T-helper 17 cell (primary cell): ENCODE data around the gene KCNRG. TPM values are rescaled to one million over a fixed set of nuclear protein-coding genes. Genes with fewer than 3 reads are reported as not detected.
"Not testable (repeated sequence)": the region's sequence is repeated elsewhere in the genome, so short reads cannot be mapped to it uniquely, and the experiment has no call there.

Experiments
- ATAC-seq: fragments of 150-1000 bp; cut with Tn5 transposase; 2 replicates; pipeline ENCODE4 v1.10.0; 2021; ENCODE audit warnings: mild to moderate bottlenecking, moderate library complexity
- DNase-seq, 3 donors: peaks; one replicate each; pipeline versions ENCODE4 v3.0.0 to v3.0.0-alpha.2; 2020 to 2021
- H3K9me3 ChIP-seq: one replicate; pipeline ENCODE4 v1.7.0; 2013; ENCODE audit warnings: low read length, mild to moderate bottlenecking; ENCODE audit not compliant: control insufficient read depth, poor library complexity, severe bottlenecking
- H3K27ac Mint-ChIP-seq: one replicate; pipeline ENCODE4 v1.8.0; 2022; ENCODE audit warnings: mild to moderate bottlenecking, moderate library complexity, mixed read lengths
- H3K27me3 Mint-ChIP-seq: one replicate; pipeline ENCODE4 v1.8.0; 2022; ENCODE audit warnings: mixed read lengths
- H3K36me3 Mint-ChIP-seq: one replicate; pipeline ENCODE4 v1.8.0; 2022; ENCODE audit warnings: low read depth, mixed read lengths
- H3K4me1 Mint-ChIP-seq: one replicate; pipeline ENCODE4 v1.8.0; 2022; ENCODE audit warnings: mild to moderate bottlenecking, mixed read lengths
- H3K4me3 Mint-ChIP-seq: one replicate; pipeline ENCODE4 v1.8.0; 2022; ENCODE audit warnings: mild to moderate bottlenecking, moderate library complexity, mixed read lengths
- total RNA-seq, 4 donors: library from RNA in 2 of 4; stranded (reverse) in 2 of 4; gene quantifications; one replicate each; pipeline ENCODE4 v1.2.3 and lab custom pipeline; 2022 to 2026

Gene KCNRG, protein sequence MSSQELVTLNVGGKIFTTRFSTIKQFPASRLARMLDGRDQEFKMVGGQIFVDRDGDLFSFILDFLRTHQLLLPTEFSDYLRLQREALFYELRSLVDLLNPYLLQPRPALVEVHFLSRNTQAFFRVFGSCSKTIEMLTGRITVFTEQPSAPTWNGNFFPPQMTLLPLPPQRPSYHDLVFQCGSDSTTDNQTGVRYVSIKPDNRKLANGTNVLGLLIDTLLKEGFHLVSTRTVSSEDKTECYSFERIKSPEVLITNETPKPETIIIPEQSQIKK
- total RNA-seq: under 1 TPM; 0.60 to 0.91 TPM
- 0 to 0.23 reads per million in 2 donors for total RNA-seq (lab: John Stamatoyannopoulos, UW)

DNA sequence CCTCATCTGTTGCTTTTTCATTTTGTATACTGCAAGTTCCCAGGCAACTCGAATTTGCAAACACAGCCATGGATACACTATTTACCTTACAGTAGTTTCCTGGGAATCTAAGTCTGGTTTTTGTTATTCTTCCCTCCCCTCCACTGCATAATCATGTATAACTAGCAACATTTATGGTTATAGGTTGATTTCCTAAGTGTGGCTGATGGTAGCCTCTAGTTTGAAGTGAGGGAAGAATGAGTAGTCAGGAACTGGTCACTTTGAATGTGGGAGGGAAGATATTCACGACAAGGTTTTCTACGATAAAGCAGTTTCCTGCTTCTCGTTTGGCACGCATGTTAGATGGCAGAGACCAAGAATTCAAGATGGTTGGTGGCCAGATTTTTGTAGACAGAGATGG, at the start of gene KCNRG:
TSS of gene KCNRG (plus strand) at position 187 of the 400 bp plus-strand sequence. CDS start at position 237, 50 bp downstream.
- H3K27me3 Mint-ChIP-seq: no peaks in the 10 kb centered on the region
- peaks cover 12% of the 10 kb centered on the region for H3K4me1 Mint-ChIP-seq
- DNase-seq (no peak), ATAC-seq (no peak)
- peak within 1 kb of the TSS; percentile 11 for H3K27ac Mint-ChIP-seq
- peaks cover 5% of the 10 kb centered on the region for H3K36me3 Mint-ChIP-seq
- no peak within 1 kb of the TSS for H3K4me3 Mint-ChIP-seq
- H3K9me3 ChIP-seq: no peaks in the 10 kb centered on the region

DNA sequence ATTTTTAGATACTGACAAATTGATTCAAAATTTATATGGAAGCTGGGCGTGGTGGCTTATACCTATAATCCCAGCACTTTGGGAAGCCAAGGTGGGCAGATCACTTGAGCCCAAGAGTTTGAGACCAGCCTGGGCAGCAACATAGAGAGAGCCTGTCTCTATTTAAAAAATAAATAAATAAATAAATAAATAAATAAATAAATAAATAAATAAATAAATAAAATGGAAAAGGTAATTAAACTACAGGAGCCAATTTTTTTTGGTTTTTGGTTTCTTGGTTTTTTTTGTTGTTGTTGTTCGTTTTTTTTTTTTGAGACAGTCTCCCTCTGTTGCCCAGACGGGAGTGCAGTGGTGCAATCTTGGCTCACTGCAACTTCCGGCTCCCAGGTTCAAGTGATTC, 47.8 kb upstream of the KCNRG start:
- no peaks in the 10 kb centered on the region for H3K4me1 Mint-ChIP-seq

DNA sequence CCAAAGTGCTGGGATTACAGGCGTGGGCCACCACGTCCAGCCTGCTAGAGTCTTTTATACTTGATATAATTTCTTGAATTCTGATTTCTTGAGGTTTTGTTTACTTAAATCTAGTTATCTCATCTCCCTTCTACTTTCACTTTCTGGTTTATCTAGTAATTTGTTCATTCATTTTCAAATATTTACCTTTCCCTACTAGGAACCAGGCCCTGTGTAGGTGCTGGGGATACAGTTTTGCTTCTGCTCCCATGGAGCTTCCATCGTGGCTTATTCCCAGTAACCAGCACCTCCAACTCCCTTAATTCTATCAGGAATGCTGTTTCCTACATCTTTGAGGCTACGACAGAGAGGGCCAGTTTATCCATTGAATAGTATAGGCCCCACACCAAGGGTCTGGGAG, 42.5 kb upstream of the KCNRG start:
- ATAC-seq: no peak
- no peak overlapping the region for H3K4me3 Mint-ChIP-seq

More for the DNA sequence above, 47.8 kb upstream of the KCNRG start:
- DNase-seq (no peak), ATAC-seq (no peak)
- H3K9me3 ChIP-seq: no peaks in the 10 kb centered on the region
- Mint-ChIP-seq H3K27ac (no peak overlapping the region), H3K36me3 (no peaks in the 10 kb centered on the region), H3K27me3 (no peaks in the 10 kb centered on the region), H3K4me3 (no peak overlapping the region)

DNA sequence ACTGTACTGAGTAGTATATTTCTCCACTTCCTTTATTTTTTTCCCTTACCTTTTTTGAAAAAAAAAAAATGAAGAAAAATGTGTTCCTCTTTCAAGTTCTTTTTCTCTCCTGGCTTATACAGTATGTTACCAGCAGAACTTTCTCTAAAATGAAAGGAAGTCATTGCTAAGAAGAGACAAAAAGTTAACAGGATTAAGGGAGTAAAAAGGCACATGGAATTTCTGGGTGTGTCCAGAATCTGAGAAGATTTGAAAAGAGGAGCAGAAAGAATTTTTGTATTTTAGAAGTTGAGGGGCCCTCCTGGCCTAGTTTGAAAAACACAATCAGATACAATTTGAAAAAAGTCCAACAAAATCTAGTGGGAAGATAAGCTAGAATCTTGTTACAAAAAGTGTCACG, 39.4 kb upstream of the KCNRG start:
- H3K4me1 Mint-ChIP-seq: peaks cover 2% of the 10 kb centered on the region
- H3K4me3 Mint-ChIP-seq: no peak overlapping the region
- no peaks in the 10 kb centered on the region for H3K9me3 ChIP-seq
- H3K27me3 Mint-ChIP-seq: no peaks in the 10 kb centered on the region
- DNase-seq (no peak), ATAC-seq (no peak)
- no peaks in the 10 kb centered on the region for H3K36me3 Mint-ChIP-seq
- no peak overlapping the region for H3K27ac Mint-ChIP-seq

More for the DNA sequence above, 42.5 kb upstream of the KCNRG start:
- no peaks in the 10 kb centered on the region for H3K36me3 Mint-ChIP-seq
- H3K27me3 Mint-ChIP-seq: no peaks in the 10 kb centered on the region
- DNase-seq: no peak
- H3K4me1 Mint-ChIP-seq: peaks cover 2% of the 10 kb centered on the region
- no peaks in the 10 kb centered on the region for H3K9me3 ChIP-seq
- H3K27ac Mint-ChIP-seq: peak overlapping the region; percentile 45

DNA sequence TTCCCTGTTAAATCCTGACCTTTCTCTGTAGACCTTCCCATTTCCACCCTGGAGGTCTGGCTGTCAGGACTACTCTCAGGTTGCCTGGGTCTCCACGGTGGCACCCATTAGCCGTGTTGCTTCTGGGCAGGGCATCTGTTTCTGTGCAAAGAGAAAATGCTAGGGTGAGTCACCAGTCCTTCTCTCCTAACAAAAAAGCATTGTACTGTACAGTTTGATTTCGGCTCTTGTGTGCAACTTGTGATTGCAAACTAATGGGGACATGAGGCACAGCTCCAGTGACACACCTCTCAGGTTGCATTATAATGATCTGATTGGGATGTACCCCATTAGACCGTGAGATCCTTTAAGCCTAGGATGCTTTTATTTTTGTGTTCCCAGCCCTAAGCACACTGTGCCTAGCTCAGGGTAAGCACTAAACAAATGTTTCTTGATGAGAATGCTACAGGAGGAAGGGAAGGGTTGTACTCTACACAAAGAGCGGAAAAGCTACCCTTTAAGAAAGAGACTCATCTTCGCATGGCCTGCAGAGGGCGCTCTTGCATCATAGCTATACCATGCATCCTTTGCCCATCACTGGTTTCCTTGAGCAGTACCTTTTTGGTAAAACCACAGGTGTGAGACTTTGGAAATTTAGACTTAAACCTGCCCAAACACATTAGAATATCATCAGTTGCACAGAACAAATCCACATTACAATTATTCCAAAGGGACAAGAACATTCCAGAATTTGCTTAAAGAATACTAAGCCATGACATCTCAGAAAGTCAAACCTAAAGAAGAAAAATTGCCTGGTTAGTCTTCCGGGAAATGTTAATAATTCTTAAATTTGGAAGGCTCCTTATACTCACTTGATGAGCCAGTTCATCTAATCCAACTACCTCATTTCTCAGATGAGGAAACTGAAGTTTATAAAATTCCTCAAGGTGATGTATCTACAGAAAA, 38.7 kb upstream of the KCNRG start:
- Mint-ChIP-seq H3K4me3 (no peak overlapping the region), H3K4me1 (peaks cover 2% of the 10 kb centered on the region), H3K36me3 (no peaks in the 10 kb centered on the region), H3K27me3 (no peaks in the 10 kb centered on the region), H3K27ac (no peak overlapping the region)
- peak; percentile 61 to 72 (median 70) for DNase-seq
- peak; percentile 79 for ATAC-seq
- H3K9me3 ChIP-seq: no peaks in the 10 kb centered on the region

DNA sequence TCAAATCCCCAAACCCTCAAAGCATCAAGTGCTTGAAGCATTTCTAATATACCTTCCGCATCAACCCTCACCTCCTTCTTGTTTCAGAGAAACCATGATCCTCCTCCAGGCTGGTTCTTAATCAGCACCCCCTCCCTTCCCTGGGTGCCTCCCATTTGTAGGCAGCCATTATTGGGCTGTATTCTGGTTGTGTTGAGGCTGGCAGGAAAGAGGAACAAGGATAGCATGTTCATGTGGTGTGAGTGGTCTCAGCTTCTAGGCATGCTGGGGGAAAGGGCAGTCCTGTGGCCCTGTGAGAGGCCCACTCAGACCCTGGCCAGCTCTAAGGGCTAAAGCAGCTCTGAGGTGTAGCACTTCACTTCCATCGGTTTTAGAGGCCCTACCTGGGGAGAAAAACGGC, 37.3 kb upstream of the KCNRG start:
- no peak for ATAC-seq
- Mint-ChIP-seq H3K4me3 (no peak overlapping the region), H3K27me3 (no peaks in the 10 kb centered on the region), H3K36me3 (no peaks in the 10 kb centered on the region), H3K27ac (no peak overlapping the region), H3K4me1 (peaks cover 2% of the 10 kb centered on the region)
- no peaks in the 10 kb centered on the region for H3K9me3 ChIP-seq
- no peak for DNase-seq

DNA sequence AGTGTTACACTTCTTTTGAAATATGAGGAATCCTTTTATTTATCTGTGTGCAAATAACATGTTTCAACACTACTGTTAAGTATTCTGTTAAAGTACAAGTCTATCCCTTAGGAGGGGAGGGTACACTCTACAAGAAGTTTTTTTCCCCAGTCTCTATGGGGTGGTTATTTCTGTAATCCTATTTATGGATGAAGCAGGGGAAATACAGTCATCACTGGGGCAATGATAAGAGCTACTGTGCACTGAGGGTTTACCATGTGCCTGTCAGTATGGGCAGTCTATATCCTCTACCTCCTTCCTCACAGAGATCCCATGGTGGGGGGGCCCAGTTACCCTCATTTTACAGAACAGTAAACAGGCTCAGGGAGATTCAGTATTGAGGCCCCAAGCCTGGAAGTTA, 35.0 kb upstream of the KCNRG start:
- H3K9me3 ChIP-seq: no peaks in the 10 kb centered on the region
- no peaks in the 10 kb centered on the region for H3K36me3 Mint-ChIP-seq
- no peak overlapping the region for H3K4me3 Mint-ChIP-seq
- H3K27ac Mint-ChIP-seq: peak overlapping the region; percentile 68
- H3K4me1 Mint-ChIP-seq: peaks cover 2% of the 10 kb centered on the region
- H3K27me3 Mint-ChIP-seq: no peaks in the 10 kb centered on the region
- no peak for ATAC-seq
- no peak for DNase-seq

DNA sequence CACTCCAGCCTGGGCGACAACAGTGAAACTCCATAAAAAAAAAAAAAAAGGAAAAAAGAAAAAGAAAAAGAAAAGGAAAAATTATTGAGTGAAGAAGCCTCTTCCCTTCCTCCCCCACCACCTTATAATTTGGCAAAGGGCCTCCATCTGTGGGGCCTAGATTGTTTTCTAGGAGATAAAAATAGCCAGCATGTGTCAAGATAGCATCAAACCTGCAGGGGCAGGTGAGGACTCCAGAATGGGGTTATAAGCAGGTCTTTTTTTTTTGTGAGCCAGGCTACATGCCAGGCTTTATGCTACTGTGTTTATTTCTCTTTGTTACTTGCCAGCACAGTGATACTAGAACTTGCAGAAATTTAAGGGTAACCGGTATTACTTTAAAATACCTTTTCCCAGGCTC, 30.1 kb upstream of the KCNRG start:
- Mint-ChIP-seq H3K27ac (no peak overlapping the region), H3K36me3 (no peaks in the 10 kb centered on the region), H3K27me3 (no peaks in the 10 kb centered on the region), H3K4me3 (no peak overlapping the region), H3K4me1 (no peaks in the 10 kb centered on the region)
- DNase-seq (no peak), ATAC-seq (no peak)
- H3K9me3 ChIP-seq: no peaks in the 10 kb centered on the region

DNA sequence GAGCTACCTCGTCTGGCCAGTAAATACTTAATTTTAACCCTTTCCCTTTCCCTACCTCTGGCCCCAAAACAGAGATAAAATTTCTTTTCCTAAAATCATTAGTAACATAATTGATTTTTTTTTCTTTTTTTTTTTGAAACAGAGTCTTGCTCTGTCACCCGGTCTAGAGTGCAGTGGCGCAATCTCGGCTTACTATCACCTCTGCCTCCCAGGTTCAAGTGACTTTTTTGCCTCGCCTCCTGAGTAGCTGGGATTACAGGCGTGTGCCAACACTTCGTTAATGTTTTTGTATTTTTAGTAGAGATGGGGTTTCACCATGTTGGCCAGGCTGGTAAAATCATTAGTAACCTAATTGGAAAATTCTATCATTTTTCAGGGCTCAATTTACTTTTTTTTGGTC, 28.8 kb upstream of the KCNRG start:
- H3K27ac Mint-ChIP-seq: no peak overlapping the region
- H3K4me3 Mint-ChIP-seq: no peak overlapping the region
- ATAC-seq (no peak), DNase-seq (no peak)
- no peaks in the 10 kb centered on the region for H3K4me1 Mint-ChIP-seq
- H3K9me3 ChIP-seq: no peaks in the 10 kb centered on the region
- H3K36me3 Mint-ChIP-seq: no peaks in the 10 kb centered on the region
- H3K27me3 Mint-ChIP-seq: no peaks in the 10 kb centered on the region

DNA sequence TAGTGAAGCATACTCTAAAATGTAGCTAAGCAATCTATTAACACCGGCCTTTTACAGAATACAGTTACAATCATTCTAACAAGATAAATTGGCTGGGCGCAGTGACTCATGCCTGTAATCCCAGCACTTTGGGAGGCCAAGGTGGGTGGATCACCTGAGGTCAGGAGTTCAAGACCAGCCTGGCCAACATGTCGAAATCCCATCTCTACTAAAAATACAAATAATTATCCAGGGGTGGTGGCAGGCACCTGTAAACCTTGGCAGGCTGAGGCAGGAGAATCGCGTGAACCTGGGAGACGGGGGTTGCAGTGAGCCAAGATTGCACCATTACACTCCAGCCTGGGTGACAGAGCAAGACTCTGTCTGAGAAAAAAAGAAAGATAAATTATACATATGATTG, 24.6 kb upstream of the KCNRG start:
- DNase-seq, H3K27me3 Mint-ChIP-seq, H3K4me3 Mint-ChIP-seq, ATAC-seq, H3K4me1 Mint-ChIP-seq, H3K9me3 ChIP-seq, H3K27ac Mint-ChIP-seq, H3K36me3 Mint-ChIP-seq: not testable (repeated sequence)

DNA sequence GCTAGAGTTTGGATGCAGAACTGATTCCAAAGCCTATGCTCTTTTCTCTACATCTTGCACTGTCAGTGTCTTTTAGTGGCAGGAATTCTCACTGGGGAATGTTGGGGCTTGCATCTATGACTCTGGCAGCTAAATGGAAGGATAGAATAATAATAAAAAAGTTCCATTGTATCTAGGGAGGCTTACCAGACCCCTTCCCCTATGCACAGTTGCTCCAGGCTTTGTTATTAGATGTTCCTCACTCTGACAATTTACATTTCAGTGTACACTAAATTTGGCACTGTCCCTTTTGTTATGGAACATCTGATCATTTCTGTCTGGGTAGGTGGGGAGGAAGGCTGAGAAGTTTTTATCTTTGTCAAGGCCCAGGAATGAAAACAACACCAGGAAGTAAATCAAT, 22.1 kb upstream of the KCNRG start:
- no peak for ATAC-seq
- no peaks in the 10 kb centered on the region for H3K27me3 Mint-ChIP-seq
- H3K4me3 Mint-ChIP-seq: no peak overlapping the region
- peak overlapping the region; percentile 77 for H3K27ac Mint-ChIP-seq
- H3K4me1 Mint-ChIP-seq: peaks cover 17% of the 10 kb centered on the region
- no peaks in the 10 kb centered on the region for H3K36me3 Mint-ChIP-seq
- DNase-seq: no peak
- H3K9me3 ChIP-seq: no peaks in the 10 kb centered on the region

DNA sequence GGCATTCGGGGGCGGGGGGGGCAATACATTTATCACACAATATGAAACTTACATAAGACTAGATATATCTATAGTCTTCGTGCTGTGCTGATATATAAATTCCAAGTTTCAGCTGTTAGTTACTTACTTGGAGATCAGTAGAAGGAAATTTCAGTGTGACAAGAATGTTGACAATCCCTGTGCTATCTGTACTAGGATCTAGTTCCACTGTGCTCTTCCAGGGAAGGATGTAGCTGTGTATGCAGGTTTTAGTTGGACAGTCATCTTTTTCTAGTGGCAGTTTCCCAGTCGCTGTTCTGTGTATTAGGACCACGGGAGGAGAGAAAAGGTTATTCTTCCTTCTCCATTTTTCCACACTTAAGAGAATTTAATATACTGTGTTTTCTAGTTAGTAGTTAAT, 21.6 kb upstream of the KCNRG start:
- DNase-seq (no peak), ATAC-seq (no peak)
- H3K4me1 Mint-ChIP-seq: peaks cover 22% of the 10 kb centered on the region
- H3K4me3 Mint-ChIP-seq: no peak overlapping the region
- no peaks in the 10 kb centered on the region for H3K36me3 Mint-ChIP-seq
- H3K27ac Mint-ChIP-seq: no peak overlapping the region
- no peaks in the 10 kb centered on the region for H3K27me3 Mint-ChIP-seq
- H3K9me3 ChIP-seq: no peaks in the 10 kb centered on the region

DNA sequence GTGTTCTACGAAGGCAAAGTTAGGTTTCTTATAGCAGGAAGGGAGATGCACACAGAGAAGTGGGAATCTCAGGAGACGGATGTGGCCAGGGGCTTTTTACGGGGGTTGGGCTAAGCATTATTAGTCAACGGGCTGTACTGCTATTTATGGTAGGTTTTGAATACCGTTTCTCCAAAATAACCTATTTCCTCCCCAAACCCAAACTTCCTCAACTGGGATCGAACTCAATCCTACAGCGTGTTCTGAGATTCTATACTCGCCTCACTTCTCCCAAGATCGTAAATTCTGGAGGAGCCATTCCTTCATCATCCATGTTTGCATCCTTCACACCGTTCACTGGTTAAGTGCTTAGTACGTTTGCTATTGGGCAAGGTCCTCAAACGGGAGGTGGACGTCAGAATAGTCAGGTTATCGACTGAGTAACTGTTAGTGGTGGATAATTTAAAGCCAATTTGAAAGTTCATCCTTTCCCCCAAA, 19.6 kb upstream of the KCNRG start:
- H3K9me3 ChIP-seq: no peaks in the 10 kb centered on the region
- H3K27ac Mint-ChIP-seq: peak overlapping the region; percentile 86
- no peaks in the 10 kb centered on the region for H3K27me3 Mint-ChIP-seq
- DNase-seq: no peak
- peaks cover 26% of the 10 kb centered on the region for H3K4me1 Mint-ChIP-seq
- ATAC-seq: no peak
- H3K36me3 Mint-ChIP-seq: peaks cover 2% of the 10 kb centered on the region
- peak overlapping the region; percentile 86 for H3K4me3 Mint-ChIP-seq
